ENCODE results near the gene TUBA3D.
"Not testable (repeated sequence)": the region's sequence is repeated elsewhere in the genome, so short reads cannot be mapped to it uniquely, and the experiment has no call there.

Gene TUBA3D

DNA sequence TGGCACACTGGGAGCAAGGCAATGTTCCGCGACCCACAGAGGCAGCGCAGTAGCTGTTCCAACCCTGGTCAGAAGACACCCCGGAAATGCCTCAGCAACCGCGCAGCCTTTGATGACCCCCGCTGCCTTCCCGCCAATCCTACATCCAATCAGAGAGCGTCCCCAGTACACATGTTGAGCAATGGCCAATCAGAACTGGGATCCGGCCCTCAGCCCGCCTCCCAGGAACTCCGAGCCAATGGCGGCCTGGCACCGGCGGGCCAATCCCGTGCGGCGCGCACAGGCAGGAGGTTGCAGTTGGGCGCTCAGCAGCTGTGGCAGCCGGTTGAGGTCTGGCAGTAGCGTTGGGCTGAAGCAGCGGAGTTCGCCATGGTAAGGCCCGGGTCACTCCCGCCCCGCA is at the start of gene TUBA3D:
Gene TUBA3D, plus strand, starts transcription at position 289 of the 400 bp plus-strand sequence. Its CDS starts 81 bp downstream, at position 370.
- no peaks in the 10 kb centered on the region for H3K4me1 Mint-ChIP-seq
- no peak within 1 kb of the TSS for H3K4me3 Mint-ChIP-seq
- H3K36me3 Mint-ChIP-seq: peaks cover 5% of the 10 kb centered on the region
- no peak within 1 kb of the TSS for H3K27ac Mint-ChIP-seq
- H3K9me3 Mint-ChIP-seq: no peaks in the 10 kb centered on the region
- no peak for ATAC-seq
- H3K27me3 Mint-ChIP-seq: no peaks in the 10 kb centered on the region

DNA sequence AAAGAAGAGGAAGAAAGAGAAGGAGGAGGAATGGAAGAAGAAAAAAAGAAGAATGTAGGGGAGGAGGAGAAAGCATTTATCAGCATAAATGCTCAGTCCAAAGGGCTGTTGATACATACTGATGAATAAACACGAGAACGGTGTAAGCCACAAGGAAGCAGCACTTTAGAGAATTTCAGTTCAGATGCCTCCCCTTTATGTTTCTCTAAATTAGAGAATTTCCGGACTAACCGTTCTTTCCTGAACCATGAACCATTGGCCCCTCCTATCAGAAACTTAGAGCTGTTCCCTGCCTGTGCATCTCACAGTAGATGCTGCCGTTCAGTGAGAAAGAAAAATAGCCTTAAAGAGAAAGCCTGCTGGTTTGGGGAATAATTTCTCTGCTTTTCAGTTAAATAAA is 49.2 kb upstream of the TUBA3D start:
- Mint-ChIP-seq H3K4me3 (no peak overlapping the region), H3K27ac (no peak overlapping the region), H3K9me3 (no peaks in the 10 kb centered on the region), H3K4me1 (no peaks in the 10 kb centered on the region), H3K27me3 (peaks cover 48% of the 10 kb centered on the region), H3K36me3 (no peaks in the 10 kb centered on the region)
- ATAC-seq: no peak

DNA sequence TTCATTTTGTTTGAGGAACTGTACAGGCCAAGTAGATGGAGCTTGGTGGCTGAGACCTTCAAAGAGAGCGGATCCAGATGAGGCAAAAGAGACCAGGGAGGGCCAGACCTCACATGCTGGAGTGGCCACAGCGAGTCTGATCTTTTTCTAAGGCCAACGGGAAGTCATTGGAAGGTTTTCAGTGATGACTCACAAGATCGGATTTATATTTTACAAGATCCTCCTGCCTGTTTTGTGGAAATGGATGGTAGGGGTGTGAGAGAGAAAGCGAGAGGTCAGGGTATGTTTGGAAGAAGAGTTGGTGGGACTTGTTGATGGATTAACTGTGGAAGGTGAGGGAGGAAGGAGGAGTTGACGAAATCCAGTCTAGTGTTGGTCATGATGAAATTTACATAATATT is 44.6 kb upstream of the TUBA3D start:
- H3K27me3 Mint-ChIP-seq: peaks cover 37% of the 10 kb centered on the region
- ATAC-seq: no peak
- H3K4me3 Mint-ChIP-seq: no peak overlapping the region
- no peaks in the 10 kb centered on the region for H3K36me3 Mint-ChIP-seq
- no peaks in the 10 kb centered on the region for H3K9me3 Mint-ChIP-seq
- no peaks in the 10 kb centered on the region for H3K4me1 Mint-ChIP-seq
- no peak overlapping the region for H3K27ac Mint-ChIP-seq

DNA sequence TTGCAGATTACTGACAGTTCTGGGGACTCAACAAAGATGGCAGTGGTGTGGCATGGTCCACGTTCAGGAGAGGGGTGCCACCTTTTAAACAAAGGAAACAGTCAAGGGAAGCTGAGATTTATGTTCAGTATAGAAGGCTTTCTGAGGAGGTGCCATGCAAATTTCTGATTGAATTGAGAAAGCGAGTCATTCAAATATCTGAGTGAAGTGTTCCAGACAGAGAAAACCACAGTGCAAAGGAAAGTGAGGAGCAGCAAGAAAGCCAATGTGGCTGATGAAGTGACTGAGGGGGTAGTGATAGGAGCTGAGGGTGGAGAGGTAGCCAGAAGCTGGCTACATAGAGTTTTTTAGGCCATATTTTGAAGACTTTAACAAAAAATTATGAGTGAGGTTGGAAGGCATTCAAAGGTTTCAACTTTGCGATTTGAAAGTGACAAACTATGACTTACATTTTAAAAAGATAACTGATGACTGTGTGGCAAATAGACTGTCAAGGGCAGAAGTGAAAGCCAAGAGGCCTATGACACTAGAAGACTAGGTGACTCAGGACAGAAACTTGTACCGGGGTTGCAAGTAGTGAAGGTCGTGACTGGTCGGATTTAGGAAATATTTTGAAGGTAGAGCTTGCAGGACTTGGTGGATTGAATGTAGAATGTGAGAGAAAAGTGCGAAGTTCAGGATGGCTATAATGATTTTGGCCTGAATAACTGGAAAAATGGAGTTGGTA is 35.0 kb upstream of the TUBA3D start:
- not testable (repeated sequence) for H3K4me3 Mint-ChIP-seq

DNA sequence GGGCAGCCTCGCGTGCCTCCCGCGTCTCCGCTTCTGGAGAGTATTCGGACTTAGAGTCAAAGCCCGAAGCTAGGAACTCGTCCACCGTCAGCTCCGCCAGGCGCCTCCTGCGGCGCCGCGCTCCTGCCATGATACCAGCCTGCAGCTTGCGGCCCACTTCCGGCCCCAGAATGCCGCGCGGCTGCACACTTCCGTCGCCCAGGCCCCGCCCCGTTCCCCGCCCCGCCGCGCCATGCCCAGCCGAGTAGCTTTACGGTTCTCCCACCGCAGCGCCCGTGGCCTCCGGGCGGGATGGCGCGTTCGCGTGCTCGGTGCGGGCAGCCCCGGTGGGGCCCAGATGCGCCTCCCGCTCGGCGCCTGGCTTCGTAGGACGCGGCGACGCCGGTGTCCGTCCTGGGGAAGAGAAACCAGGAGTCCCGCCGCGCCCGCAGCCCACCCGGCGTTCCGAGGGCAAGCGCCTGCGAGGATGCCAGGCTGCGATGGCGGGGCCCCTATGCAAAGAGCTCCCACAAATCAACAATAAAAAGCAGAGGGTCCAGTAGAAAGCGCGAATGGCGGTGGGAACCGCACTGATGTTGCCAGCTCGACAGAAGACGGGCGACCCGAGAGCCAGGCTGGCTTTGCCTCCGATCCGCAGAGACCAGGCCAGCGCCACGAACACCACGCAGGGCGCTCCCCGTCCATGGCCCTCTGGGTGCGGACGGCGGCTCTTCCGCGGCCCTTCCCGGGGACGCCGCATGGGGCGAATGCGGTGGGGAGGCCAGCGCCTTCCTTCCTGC is 31.0 kb upstream of the TUBA3D start:
- H3K9me3 Mint-ChIP-seq, H3K27ac Mint-ChIP-seq, H3K4me3 Mint-ChIP-seq, H3K36me3 Mint-ChIP-seq, H3K4me1 Mint-ChIP-seq: not testable (repeated sequence)
- ATAC-seq: peak; percentile 31
- H3K27me3 Mint-ChIP-seq: peaks cover 39% of the 10 kb centered on the region

More for the DNA sequence above, 35.0 kb upstream of the TUBA3D start:
- not testable (repeated sequence) for H3K36me3 Mint-ChIP-seq, H3K9me3 Mint-ChIP-seq, H3K27ac Mint-ChIP-seq, H3K4me1 Mint-ChIP-seq
- H3K27me3 Mint-ChIP-seq: peaks cover 27% of the 10 kb centered on the region
- peak; percentile 52 for ATAC-seq

DNA sequence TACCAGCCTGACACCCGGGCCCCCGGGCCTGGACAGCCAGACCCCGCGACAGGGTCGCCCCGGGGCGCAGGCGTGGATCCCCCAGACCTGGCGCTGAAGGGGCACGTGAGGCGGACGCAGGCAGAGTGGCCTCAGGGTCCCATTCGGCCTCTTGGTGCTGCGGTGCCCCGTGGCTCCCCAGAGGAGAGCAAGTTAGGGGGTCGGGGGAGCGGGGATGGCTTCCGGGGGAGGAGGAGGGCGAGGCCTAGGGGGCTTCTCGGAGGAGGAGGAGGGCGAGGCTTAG is 30.5 kb upstream of the TUBA3D start:
- not testable (repeated sequence) for H3K9me3 Mint-ChIP-seq, H3K4me1 Mint-ChIP-seq, H3K4me3 Mint-ChIP-seq, H3K27ac Mint-ChIP-seq, H3K36me3 Mint-ChIP-seq
- peaks cover 38% of the 10 kb centered on the region for H3K27me3 Mint-ChIP-seq
- peak; percentile 47 for ATAC-seq

DNA sequence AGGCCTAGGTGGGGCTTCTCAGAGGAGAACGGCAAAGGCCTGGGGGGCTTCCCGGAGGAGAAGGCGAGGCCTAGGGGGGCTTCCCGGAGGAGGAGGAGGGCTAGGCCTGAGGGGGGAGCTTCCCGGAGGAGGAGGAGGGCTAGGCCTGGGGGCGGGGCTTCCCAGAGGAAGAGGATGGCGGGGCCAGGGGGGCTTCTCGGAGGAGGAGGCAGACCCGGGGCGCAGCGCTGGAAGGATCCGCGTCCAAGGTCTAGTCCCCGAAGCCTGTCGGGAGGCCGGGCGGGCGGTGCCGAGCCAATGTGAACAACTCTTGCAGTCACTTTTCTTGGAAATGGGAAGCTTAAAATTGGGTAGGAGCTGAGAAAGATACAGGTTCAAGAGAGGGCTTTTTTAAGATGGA is 30.0 kb upstream of the TUBA3D start:
- peaks cover 6% of the 10 kb centered on the region for H3K4me1 Mint-ChIP-seq
- peaks cover 34% of the 10 kb centered on the region for H3K27me3 Mint-ChIP-seq
- no peak overlapping the region for H3K27ac Mint-ChIP-seq
- no peak for ATAC-seq
- no peaks in the 10 kb centered on the region for H3K9me3 Mint-ChIP-seq
- no peaks in the 10 kb centered on the region for H3K36me3 Mint-ChIP-seq
- H3K4me3 Mint-ChIP-seq: no peak overlapping the region

DNA sequence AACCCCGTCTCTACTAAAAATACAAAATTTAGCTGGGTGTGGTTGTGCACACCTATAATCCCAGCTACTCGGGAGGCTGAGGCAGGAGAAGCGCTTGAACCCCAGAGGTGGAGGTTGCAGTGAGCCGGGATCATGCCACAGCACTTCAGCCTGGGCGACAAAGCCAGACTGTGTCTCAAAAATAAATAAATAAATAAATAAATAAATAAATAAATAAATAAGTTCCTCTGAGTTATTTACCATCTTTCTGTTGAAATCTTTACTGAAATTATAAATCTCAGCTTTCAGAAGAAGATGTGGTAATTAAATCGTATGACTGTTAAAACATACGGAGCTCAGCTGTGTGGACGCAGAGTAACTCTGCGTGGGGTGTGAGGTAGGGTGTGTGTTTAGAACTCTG is 27.9 kb upstream of the TUBA3D start:
- ATAC-seq, H3K36me3 Mint-ChIP-seq, H3K4me1 Mint-ChIP-seq, H3K9me3 Mint-ChIP-seq, H3K4me3 Mint-ChIP-seq, H3K27ac Mint-ChIP-seq: not testable (repeated sequence)
- H3K27me3 Mint-ChIP-seq: peaks cover 18% of the 10 kb centered on the region

DNA sequence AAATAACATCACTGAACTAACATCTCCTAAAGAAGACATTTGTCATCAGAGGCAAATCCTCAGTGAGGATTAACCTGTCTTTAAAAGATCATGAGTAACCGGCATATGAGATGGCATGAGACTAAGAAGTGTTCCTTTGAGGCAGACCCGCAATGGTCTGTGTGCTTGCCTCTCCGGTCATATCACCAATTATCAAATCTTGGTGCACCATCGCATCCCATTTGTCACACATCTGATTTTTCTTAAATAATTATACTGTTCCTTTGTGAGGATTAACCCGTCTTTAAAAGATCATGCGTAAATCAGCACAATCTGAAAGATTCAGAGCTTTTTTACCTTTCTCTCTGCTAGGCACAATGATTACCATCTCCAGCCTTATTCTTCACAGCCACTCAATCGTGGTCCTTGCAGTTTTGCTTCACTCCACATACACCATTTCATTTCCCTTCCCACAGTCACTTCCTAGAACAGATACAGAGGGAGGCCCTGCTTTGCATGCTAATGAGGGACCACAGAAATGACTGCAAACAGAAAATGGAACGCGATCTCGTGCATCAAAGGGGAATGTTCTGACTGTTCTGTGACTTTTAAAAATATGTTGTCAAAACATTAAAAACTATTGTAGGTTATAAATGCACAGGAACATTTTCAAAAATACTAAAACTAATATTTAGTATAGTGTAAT is 24.5 kb upstream of the TUBA3D start:
- not testable (repeated sequence) for ATAC-seq, H3K27ac Mint-ChIP-seq, H3K4me3 Mint-ChIP-seq, H3K36me3 Mint-ChIP-seq, H3K9me3 Mint-ChIP-seq, H3K27me3 Mint-ChIP-seq, H3K4me1 Mint-ChIP-seq

DNA sequence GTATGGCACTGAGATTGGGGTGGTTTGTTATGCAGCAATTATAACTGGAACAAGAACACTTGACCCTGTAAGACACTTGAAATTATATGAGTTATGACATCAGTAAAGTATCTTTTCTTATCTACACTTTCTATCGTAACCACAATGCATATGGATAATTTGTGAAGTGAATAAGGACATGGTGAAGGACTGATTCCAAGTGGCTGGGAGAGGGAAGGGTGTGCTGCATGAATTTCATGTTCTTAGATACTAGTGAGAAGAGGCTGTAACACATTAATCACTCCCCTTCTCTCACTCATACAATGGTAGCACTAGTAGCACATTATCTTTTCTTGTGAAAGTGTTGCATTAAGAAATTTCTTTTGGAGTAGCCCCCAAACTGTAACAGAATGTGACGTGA is 21.0 kb upstream of the TUBA3D start:
- not testable (repeated sequence) for H3K4me1 Mint-ChIP-seq, ATAC-seq

DNA sequence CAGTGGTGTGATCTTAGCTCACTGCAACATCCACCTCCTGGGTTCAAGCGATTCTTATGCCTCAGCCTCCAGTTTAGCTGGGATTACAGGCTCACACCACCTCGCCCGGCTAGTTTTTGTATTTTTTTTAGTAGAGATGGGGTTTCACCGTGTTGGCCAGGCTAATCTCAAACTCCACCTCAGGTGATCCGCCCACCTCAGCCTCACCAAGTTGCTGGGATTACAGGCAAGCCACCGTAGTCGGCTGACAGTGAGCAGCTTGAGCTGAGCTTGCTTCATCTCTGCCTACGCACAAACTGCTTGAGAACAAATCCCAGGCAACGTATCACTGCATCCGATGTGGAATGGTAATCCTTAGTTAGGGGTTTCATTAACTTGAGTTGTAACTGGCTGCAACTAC is 8.2 kb upstream of the TUBA3D start:
- H3K9me3 Mint-ChIP-seq, ATAC-seq, H3K36me3 Mint-ChIP-seq, H3K27me3 Mint-ChIP-seq, H3K4me3 Mint-ChIP-seq, H3K27ac Mint-ChIP-seq, H3K4me1 Mint-ChIP-seq: not testable (repeated sequence)

More for the DNA sequence above, 21.0 kb upstream of the TUBA3D start:
- H3K27ac Mint-ChIP-seq, H3K27me3 Mint-ChIP-seq, H3K36me3 Mint-ChIP-seq, H3K9me3 Mint-ChIP-seq, H3K4me3 Mint-ChIP-seq: not testable (repeated sequence)

DNA sequence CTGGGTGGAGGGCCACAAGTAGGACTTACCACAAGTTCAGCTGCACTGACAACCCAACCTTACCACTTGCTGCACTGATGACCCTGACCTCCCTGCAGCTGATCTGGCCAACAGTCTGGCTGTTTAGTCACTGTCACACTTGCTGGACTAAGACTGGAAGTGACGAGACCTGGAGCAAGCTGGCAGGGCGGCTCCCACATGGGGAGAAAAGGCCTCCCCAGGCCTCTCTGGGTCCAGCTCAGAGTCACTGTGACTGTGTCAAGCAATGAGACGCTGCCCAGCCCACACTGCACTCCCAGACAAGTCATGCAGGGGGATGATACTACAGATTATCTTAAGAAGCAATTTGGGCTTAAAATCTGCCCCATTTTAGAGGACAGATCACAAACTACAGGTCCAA is 5.0 kb upstream of the TUBA3D start:
- not testable (repeated sequence) for ATAC-seq, H3K4me3 Mint-ChIP-seq, H3K27ac Mint-ChIP-seq, H3K27me3 Mint-ChIP-seq, H3K4me1 Mint-ChIP-seq, H3K9me3 Mint-ChIP-seq, H3K36me3 Mint-ChIP-seq

DNA sequence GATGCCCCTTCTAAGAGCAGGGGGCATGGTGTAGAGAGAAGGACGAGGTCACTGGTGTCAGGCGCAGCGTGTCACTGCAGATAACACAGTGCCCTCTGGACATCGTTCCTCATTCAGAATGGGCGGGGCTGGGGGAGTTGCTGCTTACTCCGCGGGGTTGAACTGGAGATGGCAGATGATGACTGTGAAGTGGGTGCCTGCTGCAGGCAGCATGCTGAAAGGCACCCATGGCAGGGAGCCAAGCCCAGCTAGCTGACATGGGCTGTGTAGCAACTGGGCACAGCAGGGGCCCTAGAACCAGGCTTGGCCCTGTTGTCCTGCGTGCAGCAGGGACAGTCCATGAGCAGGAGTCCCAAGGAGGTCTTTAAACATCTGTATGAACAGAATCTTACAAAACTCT is 4.3 kb upstream of the TUBA3D start:
- not testable (repeated sequence) for H3K4me3 Mint-ChIP-seq, ATAC-seq, H3K9me3 Mint-ChIP-seq, H3K36me3 Mint-ChIP-seq, H3K4me1 Mint-ChIP-seq, H3K27me3 Mint-ChIP-seq, H3K27ac Mint-ChIP-seq

DNA sequence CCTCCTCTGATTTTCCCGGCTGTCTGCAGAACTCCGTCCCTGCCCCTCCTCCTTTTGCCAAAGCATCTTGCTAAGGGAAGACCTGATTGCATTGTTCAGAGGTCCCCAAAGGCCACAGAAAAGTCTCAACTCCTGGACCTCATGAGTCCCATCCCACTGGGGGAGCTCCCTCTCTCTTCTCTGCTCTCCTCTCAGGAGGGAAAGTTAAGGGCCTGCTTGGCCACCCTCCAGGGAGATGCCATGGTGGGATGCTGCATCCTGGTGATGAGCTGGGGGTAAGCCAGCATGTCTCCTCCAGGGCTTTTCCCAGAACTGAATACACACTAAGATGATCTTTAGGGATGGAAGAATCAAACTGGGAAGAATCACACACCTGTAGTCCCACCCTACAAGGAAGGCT is 2.7 kb upstream of the TUBA3D start:
- not testable (repeated sequence) for H3K4me1 Mint-ChIP-seq, H3K27ac Mint-ChIP-seq, H3K4me3 Mint-ChIP-seq, H3K9me3 Mint-ChIP-seq, ATAC-seq, H3K27me3 Mint-ChIP-seq, H3K36me3 Mint-ChIP-seq

DNA sequence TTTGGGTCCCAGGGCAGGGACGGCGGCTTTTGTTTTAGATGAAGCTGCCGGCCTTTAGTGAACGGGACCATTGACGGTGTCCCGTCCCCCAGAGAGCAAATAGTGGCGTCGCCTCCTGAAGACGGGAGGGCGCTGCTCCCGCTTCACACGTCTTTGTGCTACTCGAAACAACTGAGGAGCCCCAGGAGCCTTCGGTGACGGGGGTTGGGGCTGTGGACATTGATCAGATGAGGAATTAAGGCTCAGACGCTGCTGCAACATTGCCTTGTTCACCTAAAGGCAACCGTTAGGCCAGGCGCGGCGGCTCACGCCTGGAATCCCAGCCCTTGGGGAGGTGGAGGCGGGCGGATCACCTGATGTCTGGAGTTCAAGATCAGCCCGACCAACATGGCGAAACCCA is 444 bp downstream of the TUBA3D start:
- H3K27ac Mint-ChIP-seq, H3K36me3 Mint-ChIP-seq, H3K4me1 Mint-ChIP-seq, ATAC-seq, H3K9me3 Mint-ChIP-seq, H3K4me3 Mint-ChIP-seq, H3K27me3 Mint-ChIP-seq: not testable (repeated sequence)

DNA sequence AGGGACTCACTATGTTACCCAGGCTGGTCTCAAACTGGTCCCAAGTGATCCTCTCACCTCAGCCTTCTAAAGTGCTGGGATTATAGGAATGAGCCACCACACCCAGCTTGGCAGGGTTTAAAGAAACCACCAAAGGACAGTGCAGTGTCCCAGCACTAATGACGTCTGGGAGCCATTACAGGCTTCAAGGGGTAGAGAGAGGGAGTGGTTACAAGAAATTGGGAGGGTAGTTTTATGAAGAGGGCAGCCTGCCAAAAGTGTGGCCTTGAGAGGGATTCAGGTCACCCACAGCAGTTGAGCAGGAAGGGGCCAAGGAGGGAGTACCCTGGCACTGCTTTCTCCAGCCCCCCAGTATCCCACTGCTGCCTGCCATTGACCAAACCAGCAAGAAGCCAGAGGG is 1.3 kb downstream of the TUBA3D start:
- H3K36me3 Mint-ChIP-seq, H3K27ac Mint-ChIP-seq, H3K4me3 Mint-ChIP-seq, ATAC-seq, H3K4me1 Mint-ChIP-seq, H3K9me3 Mint-ChIP-seq, H3K27me3 Mint-ChIP-seq: not testable (repeated sequence)

All from stimulated activated memory B cell treated with anti-CD40 and anti-IgM and Interleukin-4, amounts not matched to agents 10 μg/mL and 1 μg/mL and 100 μg/mL, for 72 hours (primary cell).